Neuronal stem cell (in vitro differentiated cells): ENCODE data around the gene FBXO42.

ENCODE experiments used
- DNase-seq: peaks from one replicate; pipeline ENCODE4 v3.0.0-alpha.2; 2013; ENCODE audit warnings: low spot score
- H2AFZ ChIP-seq: one replicate; pipeline ENCODE4 v1.6.1; 2013; ENCODE audit warnings: mild to moderate bottlenecking, low read length, inconsistent platforms
- H2AK5ac ChIP-seq: 2 replicates; pipeline ENCODE4 v1.6.1; 2013; ENCODE audit warnings: low read depth, mild to moderate bottlenecking, inconsistent platforms, low read length, moderate library complexity, mixed read lengths
- H2BK120ac ChIP-seq: 2 replicates; pipeline ENCODE4 v1.6.1; 2013; ENCODE audit warnings: low read depth, mild to moderate bottlenecking, inconsistent platforms, low read length, moderate library complexity, mixed read lengths
- H2BK12ac ChIP-seq: one replicate; pipeline ENCODE4 v1.6.1; 2013; ENCODE audit warnings: low read length, inconsistent platforms
- H2BK15ac ChIP-seq: 2 replicates; pipeline ENCODE4 v1.6.1; 2013; ENCODE audit warnings: mild to moderate bottlenecking, low read length, inconsistent platforms, mixed read lengths
- H2BK5ac ChIP-seq: one replicate; pipeline ENCODE4 v1.6.1; 2013; ENCODE audit warnings: inconsistent platforms, mild to moderate bottlenecking, low read length, moderate library complexity
- H3K14ac ChIP-seq: one replicate; pipeline ENCODE4 v1.6.1; 2013; ENCODE audit warnings: low read length, inconsistent platforms
- H3K18ac ChIP-seq: 2 replicates; pipeline ENCODE4 v1.6.1; 2013; ENCODE audit warnings: low read length, inconsistent platforms
- H3K23ac ChIP-seq: 2 replicates; pipeline ENCODE4 v1.6.1; 2013; ENCODE audit warnings: low read depth, mild to moderate bottlenecking, mixed read lengths, low read length, inconsistent platforms; ENCODE audit not compliant: poor library complexity
- H3K27ac ChIP-seq: replicated peaks from 3 replicates; pipeline ENCODE4 v1.5.1; 2013; ENCODE audit warnings: low read length, inconsistent platforms
- H3K27me3 ChIP-seq, 3 experiments: 2 replicates each; pipeline ENCODE4 v1.6.1; 2013; ENCODE audit warnings: low read length in 3 of 3, mild to moderate bottlenecking in 2 of 3, inconsistent platforms in 1 of 3, low read depth in 1 of 3, mixed read lengths in 1 of 3, moderate library complexity in 1 of 3; ENCODE audit not compliant: control insufficient read depth in 3 of 3, insufficient read depth in 3 of 3
- H3K36me3 ChIP-seq, 2 donors: replicated peaks in 1 of 2; 2 replicates each; pipeline ENCODE4 v1.6.1; 2013; ENCODE audit warnings: low read length in 2 of 2; ENCODE audit not compliant: control insufficient read depth in 2 of 2, insufficient read depth in 2 of 2
- H3K4ac ChIP-seq: 2 replicates; pipeline ENCODE4 v1.6.1; 2013; ENCODE audit warnings: inconsistent platforms, mild to moderate bottlenecking, low read length, moderate library complexity
- H3K4me1 ChIP-seq, 2 donors: 1 replicate in 1 of 2; 2 replicates in 1 of 2; pipeline ENCODE4 v1.6.1; 2013; ENCODE audit warnings: low read length in 2 of 2, low read depth in 1 of 2; ENCODE audit not compliant: control insufficient read depth in 2 of 2, insufficient read depth in 1 of 2
- H3K4me2 ChIP-seq: one replicate; pipeline ENCODE4 v1.6.1; 2013; ENCODE audit warnings: mild to moderate bottlenecking, low read length, inconsistent platforms; ENCODE audit not compliant: insufficient read depth, poor library complexity, severe bottlenecking
- H3K4me3 ChIP-seq, 2 donors: 2 replicates each; pipeline ENCODE4 v1.5.1; 2013; ENCODE audit warnings: low read length in 2 of 2, mild to moderate bottlenecking in 2 of 2, inconsistent platforms in 1 of 2, moderate library complexity in 1 of 2
- H3K79me1 ChIP-seq: one replicate; pipeline ENCODE4 v1.6.1; 2013; ENCODE audit warnings: low read depth, mild to moderate bottlenecking, inconsistent platforms, low read length, moderate library complexity
- H3K9ac ChIP-seq: one replicate; pipeline ENCODE4 v1.6.1; 2013; ENCODE audit warnings: mild to moderate bottlenecking, low read depth, low read length, inconsistent platforms; ENCODE audit not compliant: poor library complexity
- H3K9me3 ChIP-seq, 2 donors: replicated peaks in 1 of 2; 2 replicates each; pipeline versions ENCODE3 to v1.6.1; 2013; ENCODE audit warnings: low read length in 2 of 2, mild to moderate bottlenecking in 2 of 2, inconsistent platforms in 1 of 2, low read depth in 1 of 2, mixed read lengths in 1 of 2, moderate library complexity in 1 of 2; ENCODE audit not compliant: control insufficient read depth in 2 of 2, insufficient read depth in 1 of 2
- H4K8ac ChIP-seq: one replicate; pipeline ENCODE4 v1.6.1; 2013; ENCODE audit warnings: low read depth, mild to moderate bottlenecking, inconsistent platforms, low read length, moderate library complexity
- H4K91ac ChIP-seq: one replicate; pipeline ENCODE4 v1.6.1; 2013; ENCODE audit warnings: low read length, low read depth, mild to moderate bottlenecking, inconsistent platforms; ENCODE audit not compliant: poor library complexity
- WGBS, 2 donors: extraction: QIAGEN DNeasy Blood & Tissue Kit; methylation state at CpG; one replicate each; pipeline ENCODE4 v1.1.7; 2013; ENCODE audit warnings: missing lambda C conversion rate in 2 of 2, mixed read lengths in 1 of 2; ENCODE audit not compliant: insufficient read length in 2 of 2, insufficient replicate concordance in 1 of 2; ENCODE audit errors: extremely low coverage in 2 of 2; 5-methylcytosine and 5-hydroxymethylcytosine counted together

The FBXO42 gene

GRCh38 chr1:16321176-16321867 lies 31.0 kb downstream of the FBXO42 start:
- no CpG with 5 or more reads among the region's 4 CpGs for whole genome bisulfite sequencing, 2 donors
- Histone ChIP-seq H2AK5ac (no peak overlapping the region), H3K27ac (no peak overlapping the region), H3K4me2 (no peak overlapping the region), H3K4ac (no peak overlapping the region), H3K9ac (no peak overlapping the region), H3K14ac (no peak overlapping the region), H2BK5ac (no peak overlapping the region), H3K9me3 (no peaks in the 10 kb centered on the region), H3K23ac (no peak overlapping the region), H3K4me3 (no peak overlapping the region), H3K79me1 (peaks cover 2% of the 10 kb centered on the region), H3K27me3 (no peaks in the 10 kb centered on the region), H4K8ac (no peak overlapping the region), H2BK120ac (no peak overlapping the region), H3K18ac (no peak overlapping the region), H3K36me3 (peaks cover 0 to 9% of the 10 kb centered on the region in 2 donors), H2AFZ (no peak overlapping the region), H2BK15ac (no peak overlapping the region), H2BK12ac (no peak overlapping the region), H3K4me1 (no peaks in the 10 kb centered on the region), H4K91ac (no peak overlapping the region)
- DNase-seq: no peak

GRCh38 chr1:16318555-16318954 lies 33.7 kb downstream of the FBXO42 start:
- H2BK15ac ChIP-seq: no peak overlapping the region
- no peak overlapping the region for H3K23ac ChIP-seq
- H3K4me2 ChIP-seq: no peak overlapping the region
- H2BK120ac ChIP-seq: no peak overlapping the region
- H2AFZ ChIP-seq: no peak overlapping the region
- no peak for DNase-seq
- H2BK12ac ChIP-seq: no peak overlapping the region
- WGBS, 2 donors: no CpG with 5 or more reads among the region's 3 CpGs
- H3K14ac ChIP-seq: no peak overlapping the region
- peaks cover 3 to 27% of the 10 kb centered on the region in 2 donors for H3K36me3 ChIP-seq
- no peak overlapping the region for H3K9ac ChIP-seq
- no peak overlapping the region for H3K4ac ChIP-seq
- H2BK5ac ChIP-seq: no peak overlapping the region
- H3K27me3 ChIP-seq: no peaks in the 10 kb centered on the region
- no peak overlapping the region for H3K27ac ChIP-seq
- H3K4me3 ChIP-seq: no peak overlapping the region
- no peaks in the 10 kb centered on the region for H3K9me3 ChIP-seq
- no peak overlapping the region for H3K18ac ChIP-seq
- no peak overlapping the region for H4K8ac ChIP-seq
- H3K4me1 ChIP-seq: no peaks in the 10 kb centered on the region
- H3K79me1 ChIP-seq: peaks cover 4% of the 10 kb centered on the region
- no peak overlapping the region for H4K91ac ChIP-seq
- no peak overlapping the region for H2AK5ac ChIP-seq

- Histone ChIP-seq H3K4me2 (no peak overlapping the region), H3K14ac (no peak overlapping the region), H2AK5ac (no peak overlapping the region), H3K79me1 (peaks cover 4% of the 10 kb centered on the region), H4K8ac (no peak overlapping the region), H3K9ac (no peak overlapping the region), H3K27ac (no peak overlapping the region), H3K9me3 (no peaks in the 10 kb centered on the region), H3K4me3 (no peak overlapping the region), H2BK5ac (no peak overlapping the region), H2AFZ (no peak overlapping the region), H2BK15ac (no peak overlapping the region), H4K91ac (no peak overlapping the region), H3K18ac (no peak overlapping the region), H2BK12ac (no peak overlapping the region), H3K23ac (no peak overlapping the region), H3K4me1 (no peaks in the 10 kb centered on the region), H3K4ac (no peak overlapping the region), H3K36me3 (peaks cover 8 to 57% of the 10 kb centered on the region in 2 donors), H2BK120ac (no peak overlapping the region), H3K27me3 (no peaks in the 10 kb centered on the region)
- WGBS, 2 donors: no CpG with 5 or more reads among the region's 4 CpGs
- DNase-seq: no peak
Observed at GRCh38 chr1:16315437-16315836, 36.8 kb downstream of the FBXO42 start.

GRCh38 chr1:16307222-16307621 lies 45.1 kb downstream of the FBXO42 start:
- Histone ChIP-seq H3K4ac (no peak overlapping the region), H3K36me3 (peaks cover 18 to 91% of the 10 kb centered on the region in 2 donors), H2BK5ac (no peak overlapping the region), H2BK15ac (no peak overlapping the region), H4K8ac (no peak overlapping the region), H3K18ac (no peak overlapping the region), H2BK12ac (no peak overlapping the region), H3K14ac (no peak overlapping the region), H3K4me2 (no peak overlapping the region), H3K79me1 (no peaks in the 10 kb centered on the region), H3K27ac (no peak overlapping the region), H3K23ac (no peak overlapping the region), H2AFZ (no peak overlapping the region), H3K4me1 (no peaks in the 10 kb centered on the region), H3K27me3 (no peaks in the 10 kb centered on the region), H3K4me3 (no peak overlapping the region), H2AK5ac (no peak overlapping the region), H4K91ac (no peak overlapping the region), H3K9ac (no peak overlapping the region), H3K9me3 (peaks cover 2 to 4% of the 10 kb centered on the region in 2 donors), H2BK120ac (no peak overlapping the region)
- DNase-seq: no peak
- no CpG with 5 or more reads among the region's 3 CpGs for WGBS, 2 donors
